ENCODE data around the gene KLHL17.

The KLHL17 gene

DNA sequence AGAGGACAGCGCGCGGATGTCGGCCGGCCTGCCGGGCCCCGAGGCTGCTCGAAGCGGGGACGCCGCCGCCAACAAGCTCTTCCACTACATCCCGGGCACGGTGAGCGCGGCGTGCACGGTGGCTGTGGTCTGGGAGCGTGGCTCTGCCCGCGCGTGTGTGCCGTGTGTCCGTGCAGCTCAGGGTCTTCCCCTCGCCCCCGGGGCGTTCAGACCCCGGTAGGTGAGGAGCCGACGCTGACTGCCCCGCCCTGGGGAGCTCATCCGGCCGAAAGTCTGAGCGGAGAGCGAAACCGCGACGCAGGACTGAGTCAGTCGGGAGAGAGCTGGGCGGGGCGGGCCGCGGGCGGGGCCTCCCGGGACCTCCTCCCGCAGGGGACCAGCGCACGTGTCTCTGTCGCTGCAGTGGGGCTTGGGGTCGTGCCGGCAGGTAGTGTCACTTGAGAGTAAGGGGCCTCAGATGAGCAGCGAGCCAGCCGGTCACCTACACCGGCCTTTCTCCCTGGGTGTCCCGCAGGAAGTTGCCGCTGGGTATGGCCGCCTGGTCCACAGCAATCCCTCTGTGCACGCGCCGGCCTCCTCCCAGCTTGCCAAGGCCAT is 6.4 kb downstream of the KLHL17 start:
- TF ChIP-seq, protein P1, sequence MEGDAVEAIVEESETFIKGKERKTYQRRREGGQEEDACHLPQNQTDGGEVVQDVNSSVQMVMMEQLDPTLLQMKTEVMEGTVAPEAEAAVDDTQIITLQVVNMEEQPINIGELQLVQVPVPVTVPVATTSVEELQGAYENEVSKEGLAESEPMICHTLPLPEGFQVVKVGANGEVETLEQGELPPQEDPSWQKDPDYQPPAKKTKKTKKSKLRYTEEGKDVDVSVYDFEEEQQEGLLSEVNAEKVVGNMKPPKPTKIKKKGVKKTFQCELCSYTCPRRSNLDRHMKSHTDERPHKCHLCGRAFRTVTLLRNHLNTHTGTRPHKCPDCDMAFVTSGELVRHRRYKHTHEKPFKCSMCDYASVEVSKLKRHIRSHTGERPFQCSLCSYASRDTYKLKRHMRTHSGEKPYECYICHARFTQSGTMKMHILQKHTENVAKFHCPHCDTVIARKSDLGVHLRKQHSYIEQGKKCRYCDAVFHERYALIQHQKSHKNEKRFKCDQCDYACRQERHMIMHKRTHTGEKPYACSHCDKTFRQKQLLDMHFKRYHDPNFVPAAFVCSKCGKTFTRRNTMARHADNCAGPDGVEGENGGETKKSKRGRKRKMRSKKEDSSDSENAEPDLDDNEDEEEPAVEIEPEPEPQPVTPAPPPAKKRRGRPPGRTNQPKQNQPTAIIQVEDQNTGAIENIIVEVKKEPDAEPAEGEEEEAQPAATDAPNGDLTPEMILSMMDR (IDR thresholded peaks at IDR 0.05; ENCODE audit: low read depth, low read length, poor library complexity, severe bottlenecking) = no peak
- TF ChIP-seq EZH2phosphoT487 (IDR thresholded peaks at IDR 0.05; ENCODE audit: borderline replicate concordance, low read length) = no peak
- Histone ChIP-seq H3F3A (ENCODE audit: control insufficient read depth, insufficient read depth) (no peaks in the 10 kb centered on the region; the same call in 1 of the 2 replicates), H3K27me3 (ENCODE audit: control insufficient read depth, low read length) (0 out of 2 replicates have a peak, but pooled peaks cover 4% of the 10 kb centered on the region), H3K4me2 (ENCODE audit: low read length) (peak overlapping the region; percentile 78), H3K36me3 (ENCODE audit: control insufficient read depth, low read length) (no peaks in the 10 kb centered on the region), H3K79me2 (ENCODE audit: control insufficient read depth, low read length) (no peaks in the 10 kb centered on the region), H3K9me3 (ENCODE audit: control insufficient read depth, insufficient read depth, low read length) (no peaks in the 10 kb centered on the region; the same call in 1 of the 2 replicates), H3K27ac (ENCODE audit: low read depth, low read length) (no peak overlapping the region), H4K20me1 (ENCODE audit: control insufficient read depth, insufficient read depth, low read depth, low read length) (no peaks in the 10 kb centered on the region), H3K4me3 (ENCODE audit: low read length) (peak overlapping the region; percentile 63), H3K4me1 (ENCODE audit: control insufficient read depth, low read length) (peaks cover 10% of the 10 kb centered on the region), H3K9me2 (replicated peaks; ENCODE audit: control insufficient read depth, low read length) (no peaks in the 10 kb centered on the region)

DNA sequence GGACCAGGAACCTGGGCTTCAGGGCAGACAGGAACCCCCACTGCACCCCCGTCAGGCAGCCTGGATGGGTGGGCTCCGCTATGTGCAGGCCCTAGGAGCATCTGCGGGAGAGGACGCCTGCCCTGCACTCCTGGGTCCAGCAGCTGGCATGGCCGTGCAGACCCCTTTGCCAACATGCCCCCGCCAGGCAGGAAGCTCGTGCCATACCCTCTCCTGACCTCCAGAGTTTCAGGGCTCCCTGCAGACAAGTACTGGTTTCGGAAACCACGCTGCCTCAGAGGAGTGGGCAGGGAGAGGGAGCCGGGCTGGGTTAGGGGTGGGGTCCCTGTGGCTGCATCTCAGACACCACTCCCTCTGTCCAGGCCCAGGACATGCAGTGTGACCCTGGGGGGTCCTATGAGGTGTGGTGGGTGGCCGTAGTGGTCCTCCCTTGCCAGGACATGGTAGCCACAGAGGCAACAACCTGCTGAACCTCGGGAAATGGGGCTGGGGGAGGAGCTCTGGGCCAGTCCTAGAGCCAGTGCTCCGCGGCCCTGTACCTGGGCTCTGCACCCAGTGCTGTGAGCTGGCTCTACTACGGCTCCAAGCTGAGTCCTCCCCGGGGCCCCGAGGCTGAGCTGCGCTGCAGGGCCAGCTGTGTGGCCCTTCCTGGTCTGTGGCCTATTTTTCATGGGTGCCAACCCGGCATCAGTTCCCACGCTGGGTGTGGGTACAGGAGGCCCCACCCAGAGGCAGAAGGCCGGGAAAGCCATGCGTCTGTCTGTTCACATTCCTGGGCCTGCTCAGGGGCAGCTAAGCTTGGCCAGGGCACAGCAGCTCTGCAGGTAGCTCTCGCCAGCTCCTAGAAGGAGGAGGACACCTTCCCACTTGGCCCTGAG is 7.3 kb downstream of the KLHL17 start:
- Histone ChIP-seq H3K27me3 (ENCODE audit: control insufficient read depth, low read length) (0 out of 2 replicates have a peak, but pooled peaks cover 4% of the 10 kb centered on the region), H3K79me2 (ENCODE audit: control insufficient read depth, low read length) (no peaks in the 10 kb centered on the region), H3K27ac (ENCODE audit: low read depth, low read length) (no peak overlapping the region), H3K36me3 (ENCODE audit: control insufficient read depth, low read length) (no peaks in the 10 kb centered on the region), H3K9me2 (replicated peaks; ENCODE audit: control insufficient read depth, low read length) (no peaks in the 10 kb centered on the region), H3K4me1 (ENCODE audit: control insufficient read depth, low read length) (peaks cover 10% of the 10 kb centered on the region), H3K9me3 (ENCODE audit: control insufficient read depth, insufficient read depth, low read length) (no peaks in the 10 kb centered on the region; the same call in 1 of the 2 replicates), H3K4me2 (ENCODE audit: low read length) (no peak overlapping the region), H3F3A (ENCODE audit: control insufficient read depth, insufficient read depth) (no peaks in the 10 kb centered on the region; the same call in 1 of the 2 replicates), H4K20me1 (ENCODE audit: control insufficient read depth, insufficient read depth, low read depth, low read length) (no peaks in the 10 kb centered on the region), H3K4me3 (ENCODE audit: low read length) (no peak overlapping the region)
- TF ChIP-seq, protein P1 (IDR thresholded peaks at IDR 0.05; ENCODE audit: low read depth, low read length, poor library complexity, severe bottlenecking) = no peak
- TF ChIP-seq EZH2phosphoT487 (IDR thresholded peaks at IDR 0.05; ENCODE audit: borderline replicate concordance, low read length) = no peak

DNA sequence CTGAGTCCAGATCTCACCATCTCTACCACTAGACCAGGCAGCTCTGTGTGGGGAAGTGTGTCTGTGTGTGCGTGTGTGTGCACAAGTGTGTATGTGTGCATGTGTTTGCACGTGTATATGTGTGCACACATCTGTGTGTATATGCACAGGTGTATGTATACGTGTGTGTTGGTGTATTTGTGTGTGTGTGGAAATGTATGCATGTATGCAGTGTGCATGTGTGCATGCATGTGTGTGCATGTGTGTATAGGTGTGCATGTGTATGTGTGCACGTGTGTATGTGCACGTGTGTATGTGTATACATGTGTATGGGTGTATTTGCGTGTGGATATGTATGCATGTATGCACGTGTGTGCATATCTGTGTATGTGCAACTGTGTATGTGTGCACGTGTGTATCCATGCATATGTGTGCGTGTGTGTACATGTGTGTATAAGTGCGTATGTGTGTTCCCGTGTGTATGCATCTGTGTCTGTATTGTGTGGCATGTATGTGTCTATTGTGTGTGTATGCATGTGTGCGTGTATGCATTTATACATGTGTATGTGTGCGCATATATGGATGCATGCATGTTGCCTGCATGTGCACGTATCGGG is 9.0 kb downstream of the KLHL17 start:
- TF ChIP-seq, protein P1 (IDR thresholded peaks at IDR 0.05; ENCODE audit: low read depth, low read length, poor library complexity, severe bottlenecking) = no peak
- TF ChIP-seq EZH2phosphoT487 (IDR thresholded peaks at IDR 0.05; ENCODE audit: borderline replicate concordance, low read length) = no peak
- 0 out of 2 replicates have a peak, but pooled peaks cover 4% of the 10 kb centered on the region for H3K27me3 ChIP-seq (ENCODE audit: control insufficient read depth, low read length)

More for the DNA sequence above, 9.0 kb downstream of the KLHL17 start:
- Histone ChIP-seq H3K9me2 (replicated peaks; ENCODE audit: control insufficient read depth, low read length) (no peaks in the 10 kb centered on the region), H3K79me2 (ENCODE audit: control insufficient read depth, low read length) (no peaks in the 10 kb centered on the region), H3K27ac (ENCODE audit: low read depth, low read length) (no peak overlapping the region), H3K36me3 (ENCODE audit: control insufficient read depth, low read length) (no peaks in the 10 kb centered on the region), H3K4me2 (ENCODE audit: low read length) (no peak overlapping the region), H4K20me1 (ENCODE audit: control insufficient read depth, insufficient read depth, low read depth, low read length) (no peaks in the 10 kb centered on the region), H3K4me3 (ENCODE audit: low read length) (no peak overlapping the region), H3K4me1 (ENCODE audit: control insufficient read depth, low read length) (peaks cover 10% of the 10 kb centered on the region), H3F3A (ENCODE audit: control insufficient read depth, insufficient read depth) (no peaks in the 10 kb centered on the region; the same call in 1 of the 2 replicates), H3K9me3 (ENCODE audit: control insufficient read depth, insufficient read depth, low read length) (no peaks in the 10 kb centered on the region; the same call in 1 of the 2 replicates)
